Uterus (tissue), 4 donors: ENCODE measurements around the gene CLASP2. TPM values are rescaled to one million over a fixed set of nuclear protein-coding genes. Genes with fewer than 3 reads are reported as not detected.

ENCODE experiments used
- DNase-seq, 2 donors: peaks; one replicate each; pipeline ENCODE4 v3.0.0-alpha.2; 2019 to 2020
- H3K27ac ChIP-seq, 2 donors: fragments of 200-600 bp; sonication (generic); 1 replicate in 1 of 2; 2 replicates in 1 of 2; pipeline ENCODE4 v1.5.1; 2016 to 2018
- H3K27me3 ChIP-seq, 2 donors: fragments of 200-600 bp; sonication (generic); one replicate each; pipeline ENCODE4 v1.5.1; 2018 to 2019; ENCODE audit warnings: control low read depth in 1 of 2
- H3K36me3 ChIP-seq, 2 donors: fragments of 200-600 bp; sonication (generic); one replicate each; pipeline ENCODE4 v1.5.1; 2019; ENCODE audit warnings: control low read depth in 1 of 2
- H3K4me1 ChIP-seq, 2 donors: fragments of 200-600 bp; sonication (generic); one replicate each; pipeline ENCODE4 v1.5.1; 2018 to 2019; ENCODE audit warnings: control low read depth in 1 of 2
- H3K4me3 ChIP-seq, 2 donors: fragments of 200-600 bp; sonication (generic); 1 replicate in 1 of 2; 2 replicates in 1 of 2; pipeline ENCODE4 v1.5.1; 2018 to 2019; ENCODE audit warnings: mild to moderate bottlenecking in 1 of 2
- H3K9me3 ChIP-seq, 2 donors: fragments of 200-600 bp; sonication (generic); one replicate each; pipeline ENCODE4 v1.5.1; 2019; ENCODE audit warnings: control low read depth in 1 of 2
- CTCF ChIP-seq, 4 experiments: fragments of 200-600 bp in 2 of 4; fragments of 450-650 bp in 2 of 4; sonication (generic) in 2 of 4; IDR thresholded peaks; one replicate each; pipeline ENCODE4 v1.5.1; 2016 to 2019; ENCODE audit warnings: antibody characterized with exemption in 4 of 4, mild to moderate bottlenecking in 2 of 4, moderate library complexity in 1 of 4
- POLR2A ChIP-seq, 2 donors: fragments of 450-650 bp; IDR thresholded peaks; one replicate each; pipeline ENCODE4 v1.6.1; 2016; ENCODE audit warnings: antibody characterized with exemption in 2 of 2, mild to moderate bottlenecking in 1 of 2, moderate library complexity in 1 of 2
- intact Hi-C: fragments of 100-400 bp; cut with DNase I; formaldehyde crosslinking; loops from one replicate; pipeline ENCODE4 v1.15.1; 2023; ENCODE audit warnings: low total_unique reads
- total RNA-seq, 4 donors: library from RNA; depleted of rRNA in 3 of 4; stranded (reverse); fragments of >200 nt in 3 of 4; gene quantifications; one replicate each; pipeline versions ENCODE4 v1.1.0 to v1.2.4, GENCODE V29; 2014 to 2023
- donor health status: DM: yes; HTN: yes; CAD: no.

The CLASP2 gene
- total RNA-seq, 4 donors from 2014 or later = 34.1 to 159 (median 76.2) TPM

DNA sequence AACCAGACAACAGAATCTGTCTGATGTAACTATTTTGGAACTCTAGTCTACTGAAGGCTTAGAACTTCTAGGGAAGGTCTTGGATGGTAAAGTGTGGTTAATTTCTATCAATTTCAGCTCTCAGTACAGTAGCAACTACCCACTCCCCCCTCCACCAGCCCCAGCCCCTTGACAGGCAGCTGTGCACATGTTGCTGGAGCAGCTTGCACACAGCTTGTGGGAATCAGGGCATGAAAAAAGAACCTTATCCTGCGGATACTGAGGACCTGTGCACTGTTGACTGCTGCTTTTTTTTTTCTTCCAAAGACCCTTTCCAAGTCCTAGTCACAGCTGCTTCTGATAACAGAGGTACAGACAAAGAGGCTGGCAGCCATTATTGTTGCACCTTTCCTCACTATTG lies 196.3 kb downstream of the CLASP2 start:
- H3K27ac ChIP-seq = no peak overlapping the region
- TF ChIP-seq POLR2A (IDR thresholded peaks at IDR 0.05) (no peak), CTCF (IDR thresholded peaks at IDR 0.05) (no peak)
- intact Hi-C loops = no loop called here
- H3K4me1 ChIP-seq = peaks cover 0 to 3% of the 10 kb centered on the region in 2 donors
- H3K27me3 ChIP-seq = no peaks in the 10 kb centered on the region
- no peaks in the 10 kb centered on the region for H3K9me3 ChIP-seq
- H3K36me3 ChIP-seq = no peaks in the 10 kb centered on the region
- DNase-seq = no peak
- no peak overlapping the region for H3K4me3 ChIP-seq

GRCh38 chr3:33513262-33513863 lies 204.7 kb downstream of the CLASP2 start:
- Histone ChIP-seq H3K9me3 (no peaks in the 10 kb centered on the region), H3K4me1 (no peaks in the 10 kb centered on the region), H3K36me3 (no peaks in the 10 kb centered on the region), H3K27me3 (no peaks in the 10 kb centered on the region), H3K27ac (no peak overlapping the region), H3K4me3 (no peak overlapping the region)
- TF ChIP-seq POLR2A (IDR thresholded peaks at IDR 0.05) (no peak), CTCF (IDR thresholded peaks at IDR 0.05) (no peak)
- no peak for DNase-seq
- intact Hi-C loops = no loop called here

DNA sequence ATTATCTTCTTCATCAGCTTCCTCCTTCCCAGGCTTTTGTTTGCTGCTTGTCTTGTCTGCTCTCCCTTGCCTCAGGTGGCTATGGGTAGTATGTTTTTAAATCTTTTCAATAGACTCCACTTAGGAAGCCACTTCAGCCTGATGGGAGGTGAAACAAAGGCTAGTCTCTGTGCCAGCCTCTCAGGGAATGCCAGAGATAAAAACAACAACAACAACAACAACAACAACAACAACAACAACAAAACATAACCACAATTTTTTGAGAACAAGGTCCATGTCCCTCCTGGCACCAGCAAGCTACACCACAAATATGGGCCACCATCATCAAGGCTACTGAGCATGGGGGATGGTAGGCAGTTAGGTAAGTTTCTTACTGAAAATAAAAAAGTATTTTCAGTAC lies 213.0 kb downstream of the CLASP2 start:
- H3K27ac ChIP-seq = no peak overlapping the region
- no peaks in the 10 kb centered on the region for H3K27me3 ChIP-seq
- no peaks in the 10 kb centered on the region for H3K9me3 ChIP-seq
- no peak for DNase-seq
- no peaks in the 10 kb centered on the region for H3K36me3 ChIP-seq
- no peak overlapping the region for H3K4me3 ChIP-seq
- no peak for TF ChIP-seq CTCF (IDR thresholded peaks at IDR 0.05)
- TF ChIP-seq POLR2A (IDR thresholded peaks at IDR 0.05) = no peak
- intact Hi-C loops = no loop called here
- no peaks in the 10 kb centered on the region for H3K4me1 ChIP-seq

- no peak for DNase-seq
- Histone ChIP-seq H3K9me3 (no peaks in the 10 kb centered on the region), H3K36me3 (no peaks in the 10 kb centered on the region), H3K4me3 (no peak overlapping the region), H3K4me1 (no peaks in the 10 kb centered on the region), H3K27ac (no peak overlapping the region), H3K27me3 (no peaks in the 10 kb centered on the region)
- intact Hi-C loops = no loop called here
- TF ChIP-seq CTCF (IDR thresholded peaks at IDR 0.05) (no peak), POLR2A (IDR thresholded peaks at IDR 0.05) (no peak)
Observed at GRCh38 chr3:33496449-33496848, 221.6 kb downstream of the CLASP2 start.

- Histone ChIP-seq H3K4me1 (no peaks in the 10 kb centered on the region), H3K9me3 (no peaks in the 10 kb centered on the region), H3K27me3 (no peaks in the 10 kb centered on the region), H3K4me3 (no peak overlapping the region), H3K36me3 (no peaks in the 10 kb centered on the region), H3K27ac (no peak overlapping the region)
- TF ChIP-seq CTCF (IDR thresholded peaks at IDR 0.05) (no peak), POLR2A (IDR thresholded peaks at IDR 0.05) (no peak)
- intact Hi-C loops = no loop called here
- DNase-seq = no peak
Observed at GRCh38 chr3:33491721-33492120, 226.3 kb downstream of the CLASP2 start.
